Spleen (tissue), 11 donors: Measurements from ENCODE around the gene CCDC197. TPM values are rescaled to one million over a fixed set of nuclear protein-coding genes. Genes with fewer than 3 reads are reported as not detected.

Experiments used
- DNase-seq: peaks from one replicate; pipeline ENCODE4 v3.0.0-alpha.2; 2020
- H3K27ac ChIP-seq, 8 donors: fragments of 200-600 bp; sonication (generic) in 7 of 8; 1 replicate in 4 of 8; 2 replicates in 4 of 8; pipeline versions ENCODE4 v1.5.0 to v1.8.0; 2016 to 2021; ENCODE audit warnings: inconsistent platforms in 4 of 8, mild to moderate bottlenecking in 4 of 8, moderate library complexity in 1 of 8
- H3K27me3 ChIP-seq, 7 donors: fragments of 200-600 bp; sonication (generic) in 6 of 7; replicated peaks in 1 of 7; 1 replicate in 4 of 7; 2 replicates in 3 of 7; pipeline versions ENCODE4 v1.5.0 to v1.8.0; 2016 to 2021; ENCODE audit warnings: inconsistent platforms in 3 of 7, mild to moderate bottlenecking in 1 of 7
- H3K36me3 ChIP-seq, 6 donors: fragments of 200-600 bp; sonication (generic) in 5 of 6; 1 replicate in 4 of 6; 2 replicates in 2 of 6; pipeline versions ENCODE4 v1.5.0 to v1.8.0; 2016 to 2021; ENCODE audit warnings: inconsistent platforms in 2 of 6
- H3K4me1 ChIP-seq, 6 donors: fragments of 200-600 bp; sonication (generic) in 5 of 6; 1 replicate in 3 of 6; 2 replicates in 3 of 6; pipeline versions ENCODE4 v1.5.0 to v1.8.0; 2016 to 2021; ENCODE audit warnings: inconsistent platforms in 3 of 6
- H3K4me3 ChIP-seq, 8 donors: fragments of 200-600 bp; sonication (generic) in 7 of 8; 1 replicate in 4 of 8; 2 replicates in 4 of 8; pipeline versions ENCODE4 v1.5.0 to v1.8.0; 2016 to 2021; ENCODE audit warnings: inconsistent platforms in 4 of 8, mild to moderate bottlenecking in 4 of 8, moderate library complexity in 2 of 8
- H3K9me3 ChIP-seq, 8 donors: fragments of 200-600 bp; sonication (generic) in 7 of 8; 1 replicate in 4 of 8; 2 replicates in 4 of 8; pipeline versions ENCODE4 v1.5.0 to v1.8.0; 2016 to 2021; ENCODE audit warnings: inconsistent platforms in 4 of 8
- CTCF ChIP-seq, 11 experiments: fragments of 200-600 bp in 7 of 11; fragments of 450-650 bp in 4 of 11; sonication (generic) in 4 of 11; IDR thresholded peaks in 8 of 11; conservative IDR thresholded peaks in 3 of 11; 1 replicate in 7 of 11; 2 replicates in 4 of 11; pipeline versions ENCODE4 v1.4.0 to v1.8.0; 2016 to 2021; ENCODE audit warnings: antibody characterized with exemption in 11 of 11, inconsistent platforms in 4 of 11, mild to moderate bottlenecking in 1 of 11
- POLR2A ChIP-seq, 3 donors: fragments of 450-650 bp; IDR thresholded peaks; one replicate each; pipeline ENCODE4 v1.5.1; 2017; ENCODE audit warnings: antibody characterized with exemption in 3 of 3, mild to moderate bottlenecking in 1 of 3
- POLR2AphosphoS5 ChIP-seq, 3 donors: sonication (generic); formaldehyde crosslinking; IDR thresholded peaks; one replicate each; pipeline ENCODE4 v1.5.1; 2017; ENCODE audit warnings: antibody characterized with exemption in 3 of 3
- WGBS, 5 donors: extraction: QIAGEN DNeasy Blood & Tissue Kit in 3 of 5; methylation state at CpG; one replicate each; pipeline versions ENCODE4 v1.1.5 to v1.1.7; 2013 to 2018; 5-methylcytosine and 5-hydroxymethylcytosine counted together
- intact Hi-C: fragments of 100-400 bp; cut with DNase I; formaldehyde crosslinking; loops from one replicate; pipeline ENCODE4 v1.15.0; 2023; ENCODE audit warnings: low total_unique reads
- polyA plus RNA-seq, 3 donors: library from polyadenylated mRNA; stranded (reverse); fragments of 200-250 nt; gene quantifications; one replicate each; pipeline ENCODE4 v1.2.1, GENCODE V29; 2013
- total RNA-seq, 7 donors: library from RNA; depleted of rRNA in 3 of 7; stranded (reverse); fragments of >200 nt in 3 of 7; fragmentation: NEBNext Ultra II Directional in 4 of 7; extraction: Animal tissue kit (Norgen Biotek cat#: 25700) in 4 of 7; gene quantifications; one replicate each; pipeline versions ENCODE4 v1.1.0 to v1.2.1, GENCODE V29; 2016 to 2021
- donor health status: healthy with polysubstance abuse.
- donor health status: DM: no; HTN: no; CAD: no; lungs with moderate emphysema.
- donor health status: DM: no; HTN: no; CAD: no.
- donor health status: Bipolar disorder and iron deficiency.
- donor health status: healthy.
- donor health status: DM: no; HTN: no; CAD: no.
- donor health status: DM: yes; HTN: yes; CAD: no.

CCDC197 gene
- total and polyA plus RNA-seq, 10 donors: not detected

GRCh38 chr14:94045563-94046345 is 48.7 kb downstream of the CCDC197 start:
- TF ChIP-seq POLR2A (IDR thresholded peaks at IDR 0.05) (no peak), POLR2AphosphoS5 (IDR thresholded peaks at IDR 0.05) (peak; percentile 31 to 47 (median 43))
- intact Hi-C loops: no loop called here
- whole genome bisulfite sequencing, 5 donors: 83 to 93% (median 86%) methylated on average over 19 of the region's 19 CpGs
- no peak overlapping the region for H3K4me3 ChIP-seq
- H3K9me3 ChIP-seq: no peaks in the 10 kb centered on the region
- H3K4me1 ChIP-seq: peaks cover 0 to 62% (median 26%) of the 10 kb centered on the region in 6 donors
- peaks cover 6 to 76% (median 62%) of the 10 kb centered on the region in 6 donors for H3K36me3 ChIP-seq
- H3K27me3 ChIP-seq: no peaks in the 10 kb centered on the region
- peak; percentile 68 for DNase-seq
- H3K27ac ChIP-seq: peak overlapping the region in 3 of 8 donors; percentile 15 to 43 (median 31)

- Histone ChIP-seq H3K27ac (peak overlapping the region in 4 of 8 donors; percentile 15 to 43 (median 29)), H3K4me1 (peaks cover 0 to 62% (median 28%) of the 10 kb centered on the region in 6 donors), H3K9me3 (no peaks in the 10 kb centered on the region), H3K4me3 (no peak overlapping the region), H3K27me3 (no peaks in the 10 kb centered on the region), H3K36me3 (peaks cover 6 to 87% (median 72%) of the 10 kb centered on the region in 6 donors)
- peak; percentile 41 for DNase-seq
- TF ChIP-seq CTCF (IDR thresholded peaks at IDR 0.05 in 8 of 11, conservative IDR thresholded peaks at IDR 0.05 in 3 of 11): no peak
- no peak for TF ChIP-seq POLR2A (IDR thresholded peaks at IDR 0.05)
- no peak for TF ChIP-seq POLR2AphosphoS5 (IDR thresholded peaks at IDR 0.05)
- intact Hi-C loops: no loop called here
- WGBS, 5 donors: 72 to 87% (median 75%) methylated on average over 7 of the region's 7 CpGs
These were observed 49.7 kb downstream of the CCDC197 start for GRCh38 chr14:94046696-94047250.

- peak overlapping the region in 2 of 8 donors; percentile 15 to 43 for H3K27ac ChIP-seq
- no peak for TF ChIP-seq CTCF (IDR thresholded peaks at IDR 0.05 in 8 of 11, conservative IDR thresholded peaks at IDR 0.05 in 3 of 11)
- no peak overlapping the region for H3K4me3 ChIP-seq
- H3K9me3 ChIP-seq: no peaks in the 10 kb centered on the region
- peaks cover 0 to 62% (median 28%) of the 10 kb centered on the region in 6 donors for H3K4me1 ChIP-seq
- H3K27me3 ChIP-seq: no peaks in the 10 kb centered on the region
- H3K36me3 ChIP-seq: peaks cover 6 to 95% (median 80%) of the 10 kb centered on the region in 6 donors
- DNase-seq: peak; percentile 15
- intact Hi-C loops: no loop called here
- 89 to 100% (median 95%) methylated on average over 3 of the region's 3 CpGs for WGBS, 5 donors
These were observed 50.5 kb downstream of the CCDC197 start for GRCh38 chr14:94047581-94047980.

GRCh38 chr14:94048691-94049624 is 51.9 kb downstream of the CCDC197 start:
- no peaks in the 10 kb centered on the region for H3K27me3 ChIP-seq
- DNase-seq: peak; percentile 20
- intact Hi-C loops: no loop called here
- H3K4me3 ChIP-seq: no peak overlapping the region
- TF ChIP-seq POLR2AphosphoS5 (IDR thresholded peaks at IDR 0.05) (peak in 1 of 3 donors; percentile 3), CTCF (IDR thresholded peaks at IDR 0.05 in 8 of 11, conservative IDR thresholded peaks at IDR 0.05 in 3 of 11) (no peak), POLR2A (IDR thresholded peaks at IDR 0.05) (no peak)
- WGBS, 5 donors: 75 to 87% (median 83%) methylated on average over 10 of the region's 10 CpGs
- H3K9me3 ChIP-seq: no peaks in the 10 kb centered on the region
- H3K4me1 ChIP-seq: peaks cover 0 to 53% (median 27%) of the 10 kb centered on the region in 6 donors
- peaks cover 6 to 100% (median 93%) of the 10 kb centered on the region in 6 donors for H3K36me3 ChIP-seq
- peak overlapping the region in 2 of 8 donors; percentile 15 to 43 for H3K27ac ChIP-seq
